C4-2B (cell line): ENCODE measurements around the gene SELENOW.
"Not testable (repeated sequence)": the region's sequence is repeated elsewhere in the genome, so short reads cannot be mapped to it uniquely, and the experiment has no call there.

Experiments
- H3K27ac ChIP-seq: fragments of 450-650 bp; 2 replicates; pipeline ENCODE4 v1.5.1; 2017
- CTCF ChIP-seq: fragments of 450-650 bp; conservative IDR thresholded peaks from 2 replicates; pipeline ENCODE4 v1.5.1; 2017; ENCODE audit warnings: mild to moderate bottlenecking
- ZFX ChIP-seq: fragments of 450-650 bp; IDR thresholded peaks from 2 replicates; pipeline ENCODE4 v1.6.1; 2017

Gene SELENOW

GRCh38 chr19:47792616-47793015, 14.1 kb downstream of the SELENOW start:
- H3K27ac ChIP-seq, result no peak overlapping the region
- no peak for TF ChIP-seq ZFX
- no peak for TF ChIP-seq CTCF

GRCh38 chr19:47794526-47794925, 16.0 kb downstream of the SELENOW start:
- H3K27ac ChIP-seq, result no peak overlapping the region
- TF ChIP-seq ZFX (no peak), CTCF (no peak; the same call in 1 of the 2 replicates)

- TF ChIP-seq ZFX (no peak), CTCF (no peak)
Measured at GRCh38 chr19:47796785-47797184, 18.3 kb downstream of the SELENOW start.

GRCh38 chr19:47797996-47798903, 19.7 kb downstream of the SELENOW start:
- TF ChIP-seq ZFX (no peak), CTCF (no peak)
- no peak overlapping the region for H3K27ac ChIP-seq

More at GRCh38 chr19:47796785-47797184, 18.3 kb downstream of the SELENOW start:
- H3K27ac ChIP-seq, result no peak overlapping the region

- no peak overlapping the region for H3K27ac ChIP-seq
Measured at GRCh38 chr19:47798904-47799266, 20.4 kb downstream of the SELENOW start.

GRCh38 chr19:47801270-47801669, 22.8 kb downstream of the SELENOW start:
- TF ChIP-seq CTCF, result no peak
- no peak for TF ChIP-seq ZFX
- no peak overlapping the region for H3K27ac ChIP-seq

More at GRCh38 chr19:47798904-47799266, 20.4 kb downstream of the SELENOW start:
- TF ChIP-seq ZFX (no peak), CTCF (no peak)

- no peak overlapping the region for H3K27ac ChIP-seq
- no peak for TF ChIP-seq ZFX
- TF ChIP-seq CTCF, result no peak
Measured at GRCh38 chr19:47802521-47803043, 24.1 kb downstream of the SELENOW start.

GRCh38 chr19:47803148-47803547, 24.6 kb downstream of the SELENOW start:
- H3K27ac ChIP-seq, result not testable (repeated sequence)

GRCh38 chr19:47803671-47804070, 25.2 kb downstream of the SELENOW start:
- not testable (repeated sequence) for H3K27ac ChIP-seq

GRCh38 chr19:47804451-47804850, 25.9 kb downstream of the SELENOW start, which contains the start of gene TPRX1:
Gene TPRX1 (minus strand): TSS chr19:47804551. CDS start chr19:47804539, 12 bp downstream.
- not testable (repeated sequence) for H3K27ac ChIP-seq
